Left kidney (tissue), 8 donors: ENCODE measurements around the gene SPTA1. TPM values are rescaled to one million over a fixed set of nuclear protein-coding genes. Genes with fewer than 3 reads are reported as not detected.
"Not testable (repeated sequence)": the region's sequence is repeated elsewhere in the genome, so short reads cannot be mapped to it uniquely, and the experiment has no call there.

Experiments
- DNase-seq: peaks from one replicate; pipeline ENCODE4 v3.0.0-alpha.2; 2013
- long read RNA-seq, 8 donors: transcript quantifications; one replicate each; lab custom pipeline, GENCODE V29; 2026
- polyA plus RNA-seq: library from polyadenylated mRNA; unstranded; fragments of 120-200 nt; gene quantifications from one replicate; pipeline ENCODE4 v1.2.1, GENCODE V29; 2013; ENCODE audit not compliant: insufficient read length

The SPTA1 gene
- 0.90 TPM for polyA plus RNA-seq
- long read RNA-seq, donor 1 = 0 reads
- long read RNA-seq, donor 2 = 0 reads
- long read RNA-seq, donor 3 = 0 reads
- long read RNA-seq, donor 4 = 0 reads
- long read RNA-seq, donor 5 = 0 reads
- long read RNA-seq, donor 6 = 0 reads
- long read RNA-seq, donor 7 = 0 reads
- long read RNA-seq, donor 8 = 0 reads

GRCh38 chr1:158686111-158687009, at the start of gene SPTA1:
TSS of gene SPTA1 (minus strand) at chr1:158686715. CDS start at chr1:158686517, 198 bp downstream.
- DNase-seq = no peak

DNA sequence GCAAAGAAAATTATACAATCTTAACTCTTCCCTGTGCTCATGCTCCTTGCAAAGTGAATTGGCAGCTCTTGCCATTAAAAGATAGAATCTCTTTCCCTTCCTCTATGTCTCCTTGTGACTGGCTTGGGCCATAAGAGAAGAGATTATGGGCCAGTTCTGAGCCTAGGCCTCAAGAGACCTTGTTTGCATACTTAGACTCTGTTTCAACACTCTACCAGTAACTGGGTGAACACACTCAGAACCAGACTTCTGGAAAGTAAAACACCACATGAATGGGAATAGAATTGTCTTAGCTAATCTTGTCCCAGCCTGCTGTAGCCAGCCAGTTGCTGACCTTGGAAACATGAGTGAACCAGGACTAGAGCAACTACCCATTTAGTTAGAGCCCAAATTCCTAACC, 49.3 kb upstream of the SPTA1 start:
- no peak for DNase-seq

GRCh38 chr1:158732524-158732923, 46.0 kb upstream of the SPTA1 start:
- DNase-seq = no peak

DNA sequence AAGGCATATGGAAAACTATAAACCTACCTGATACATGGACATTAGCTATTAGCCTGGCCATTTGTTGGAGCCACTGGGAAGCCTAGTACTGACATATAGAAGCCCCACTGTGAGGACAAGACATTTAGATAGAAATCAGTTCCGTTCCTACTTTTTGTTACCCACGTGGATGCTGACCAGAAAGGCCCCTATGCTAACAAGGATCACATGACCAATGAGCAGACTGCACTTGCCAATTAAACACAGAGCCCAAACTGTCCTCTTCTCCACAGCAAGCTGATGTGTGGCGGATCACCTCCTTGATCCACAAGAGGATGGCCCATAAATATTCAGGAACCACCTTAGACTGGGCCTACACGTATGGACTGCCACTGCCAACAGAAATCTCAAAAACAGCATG, 45.2 kb upstream of the SPTA1 start:
- no peak for DNase-seq

- no peak for DNase-seq
Observed at GRCh38 chr1:158730453-158730852, 43.9 kb upstream of the SPTA1 start.

GRCh38 chr1:158728510-158729225, 42.2 kb upstream of the SPTA1 start:
- DNase-seq = no peak

- DNase-seq = no peak
Observed at GRCh38 chr1:158724442-158724841, 37.9 kb upstream of the SPTA1 start.

DNA sequence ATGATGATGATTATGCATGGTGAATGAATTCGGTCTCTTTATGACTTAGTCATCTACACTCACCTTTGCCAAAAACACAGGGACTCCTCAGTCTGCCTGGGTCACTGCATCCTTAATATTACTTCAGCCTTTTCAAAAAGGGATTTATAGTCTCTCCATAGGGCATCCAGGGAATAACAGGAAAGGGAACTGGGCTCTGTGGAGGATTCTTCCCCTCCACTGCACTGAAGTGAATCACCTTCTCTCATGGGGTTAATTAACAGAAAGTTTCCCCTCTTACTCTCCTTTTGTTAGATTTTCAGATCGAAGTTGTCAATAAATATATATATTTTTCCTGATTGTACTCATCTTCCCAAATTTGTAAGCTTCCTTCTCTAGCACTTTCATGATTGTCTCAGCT, 34.1 kb upstream of the SPTA1 start, which contains the start of gene OR6K3:
OR6K3 (minus strand) TSS at position 101 of the 400 bp plus-strand sequence. CDS start 2,605 bp downstream, outside the sequence.
- no peak for DNase-seq

DNA sequence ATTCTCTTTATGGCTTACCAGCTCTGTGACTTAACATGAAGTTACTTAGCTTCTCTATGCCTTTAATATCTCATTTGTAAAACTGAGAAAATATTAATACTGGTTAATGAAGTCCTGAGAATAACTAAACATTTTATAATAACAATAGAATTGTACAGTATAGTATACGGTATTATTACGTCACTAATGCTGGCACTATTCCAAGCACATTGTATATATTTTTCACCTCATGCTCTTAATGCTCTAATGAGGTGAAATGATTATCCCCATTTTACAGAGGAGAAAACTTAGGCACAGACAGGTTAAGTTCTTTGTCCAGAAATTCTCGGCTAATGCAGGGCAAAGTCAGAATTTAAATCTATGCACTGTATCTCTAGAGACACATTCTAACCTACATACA, 33.1 kb upstream of the SPTA1 start:
- DNase-seq = no peak

DNA sequence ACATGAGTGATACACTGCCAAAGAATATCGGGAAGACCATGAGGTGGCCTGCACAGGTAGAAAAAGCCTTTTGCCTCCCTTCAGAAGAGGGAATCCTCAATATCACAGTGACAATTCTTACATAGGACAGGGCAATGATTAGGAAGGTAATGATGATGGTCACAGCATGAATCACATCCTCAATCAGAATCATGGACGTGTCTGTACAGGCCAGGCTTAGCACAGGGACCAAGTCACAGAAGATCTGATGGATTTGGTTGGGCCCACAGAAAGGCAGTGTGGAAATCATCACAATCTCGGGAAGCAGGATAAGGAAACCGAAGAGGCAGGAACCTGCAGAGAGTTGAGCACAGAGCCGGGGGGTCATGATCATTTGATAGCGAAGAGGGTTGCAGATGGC, 30.8 kb upstream of the SPTA1 start:
- no peak for DNase-seq

GRCh38 chr1:158716335-158716734, 29.8 kb upstream of the SPTA1 start:
- DNase-seq = no peak

DNA sequence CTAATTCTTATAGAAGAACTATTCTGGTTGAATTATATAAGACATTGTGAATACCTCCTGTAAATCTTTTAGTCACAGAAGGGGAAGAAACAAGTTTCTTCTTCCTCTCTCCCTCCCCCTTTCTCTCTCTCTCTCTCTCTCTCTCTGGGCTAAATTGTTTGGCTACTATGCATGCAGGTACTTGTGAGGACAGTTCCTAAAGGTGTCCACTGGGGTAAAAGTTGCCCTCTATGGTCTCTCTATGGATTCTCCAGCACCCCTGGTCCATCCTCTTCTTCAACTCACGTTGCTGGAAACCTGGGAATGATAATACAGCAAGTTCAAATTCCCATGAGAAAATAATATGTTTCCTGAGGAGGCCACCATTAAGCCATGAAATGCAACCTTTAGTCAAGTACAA, 28.2 kb upstream of the SPTA1 start:
- DNase-seq = no peak

- DNase-seq = no peak
Observed at GRCh38 chr1:158711098-158711497, 24.6 kb upstream of the SPTA1 start.

- no peak for DNase-seq
Observed at GRCh38 chr1:158706096-158706495, 19.6 kb upstream of the SPTA1 start.

GRCh38 chr1:158700552-158700951, 14.0 kb upstream of the SPTA1 start, which contains the start of gene OR6K2:
TSS of gene OR6K2 (minus strand) at chr1:158700652. CDS start at chr1:158700652, 0 bp downstream.
- no peak for DNase-seq

GRCh38 chr1:158694596-158694995, 8.1 kb upstream of the SPTA1 start:
- DNase-seq = no peak

DNA sequence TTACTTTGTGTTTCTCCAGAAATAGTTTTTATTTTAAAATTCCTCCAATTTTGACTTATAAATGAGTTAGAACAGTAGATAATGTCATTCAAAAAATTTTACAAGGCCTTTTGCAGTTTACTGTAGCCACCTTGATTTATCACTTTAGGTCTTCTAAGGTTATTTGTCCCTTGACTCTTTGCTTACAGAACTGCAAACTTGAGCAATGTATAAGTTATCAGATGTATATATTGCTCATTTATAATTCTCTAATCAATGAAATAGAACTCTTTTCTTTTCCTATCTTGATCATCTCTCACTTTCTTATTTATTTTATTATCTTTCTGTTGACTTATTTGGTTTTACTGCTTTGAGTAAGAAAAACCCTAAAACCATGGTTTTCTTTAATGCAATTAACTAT, 5.8 kb upstream of the SPTA1 start:
- no peak for DNase-seq

DNA sequence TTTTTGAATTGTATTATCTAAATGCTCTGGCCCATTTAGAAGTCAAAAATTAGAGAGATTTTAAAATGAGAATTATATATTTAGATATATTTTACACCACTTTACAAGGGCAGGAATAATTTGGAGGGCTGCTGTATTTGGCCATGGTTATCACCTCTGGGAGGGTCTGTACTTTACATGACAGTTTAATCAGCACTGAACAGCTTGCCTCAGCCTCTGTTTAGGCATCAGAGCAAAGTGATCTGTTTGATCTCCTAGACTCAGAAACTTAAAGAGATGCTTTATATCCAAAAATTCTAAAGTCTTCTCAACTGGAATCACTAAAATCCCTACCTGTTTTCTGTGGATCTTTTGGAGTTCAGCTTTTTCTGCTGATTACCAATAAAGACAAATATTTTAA, 5.4 kb upstream of the SPTA1 start:
- no peak for DNase-seq

DNA sequence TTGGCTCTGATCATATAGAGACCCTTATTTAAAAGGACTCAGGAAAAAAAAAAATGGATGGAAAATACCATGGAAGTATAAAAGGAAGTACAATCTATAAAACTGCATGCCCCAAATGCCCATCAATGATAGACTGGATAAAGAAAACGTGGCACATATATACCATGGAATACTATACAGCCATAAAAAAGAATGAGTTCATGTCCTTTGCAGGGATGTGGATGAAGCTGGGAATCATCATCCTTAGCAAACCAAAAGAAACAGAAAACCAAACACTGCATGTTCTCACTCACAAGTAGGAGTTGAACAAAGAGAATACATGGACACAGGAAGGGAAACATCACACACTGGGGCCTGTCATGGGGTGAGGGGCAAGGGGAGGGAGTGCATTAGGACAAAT, 4.6 kb upstream of the SPTA1 start:
- not testable (repeated sequence) for DNase-seq

GRCh38 chr1:158689875-158690274, 3.4 kb upstream of the SPTA1 start:
- no peak for DNase-seq

GRCh38 chr1:158689110-158689509, 2.6 kb upstream of the SPTA1 start:
- no peak for DNase-seq

GRCh38 chr1:158688343-158688742, 1.8 kb upstream of the SPTA1 start:
- not testable (repeated sequence) for DNase-seq

DNA sequence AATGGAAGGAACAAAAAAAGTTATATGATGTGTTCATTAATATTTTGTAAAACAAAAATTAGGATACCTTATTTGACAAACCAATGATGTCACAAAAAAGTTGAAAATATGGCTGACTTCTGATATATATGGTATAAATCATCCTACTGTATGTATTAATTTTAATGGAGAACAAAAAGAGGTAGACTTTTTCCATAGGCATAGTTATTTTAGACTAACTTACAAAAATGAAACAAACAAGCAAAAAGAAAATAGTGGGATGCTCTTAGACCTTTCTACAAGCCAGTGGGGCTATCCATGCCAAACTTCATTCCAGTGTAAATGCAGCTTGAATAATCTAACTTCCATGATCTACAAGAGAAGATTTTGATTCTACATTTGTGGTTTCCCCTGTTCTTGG, 522 bp upstream of the SPTA1 start:
- DNase-seq = no peak
